GM21423 (cell line): ENCODE results near the gene PBX1.

Experiments used
- ATAC-seq: cut with Tn5 transposase; IDR thresholded peaks from one replicate; pipeline ENCODE4 v1.9.1; 2021; ENCODE audit warnings: mild to moderate bottlenecking, moderate library complexity; ENCODE audit not compliant: unreplicated experiment

PBX1 gene

DNA sequence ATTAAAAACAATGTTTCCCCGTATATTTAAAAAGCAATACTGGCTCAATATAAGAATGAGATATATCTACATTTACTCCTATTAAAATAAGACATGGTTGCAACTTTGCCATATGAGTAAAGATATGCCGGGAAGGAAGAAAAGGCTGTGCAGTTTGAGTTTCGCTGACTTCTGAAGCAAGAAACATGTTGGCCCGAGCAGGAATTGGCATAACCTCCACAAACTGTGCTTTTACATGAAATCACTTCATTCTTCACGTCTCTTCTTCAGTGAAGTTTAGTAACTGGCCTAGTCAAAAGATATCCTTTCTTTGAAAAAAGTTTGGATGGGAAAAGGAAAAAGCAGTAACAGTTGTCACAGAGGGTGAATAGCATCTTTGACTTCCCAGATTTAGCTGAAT, 342.0 kb downstream of the PBX1 start:
- no peak for ATAC-seq
